WERI-Rb-1 (cell line): ENCODE results near the gene HDLBP.
"Not testable (repeated sequence)": the region's sequence is repeated elsewhere in the genome, so short reads cannot be mapped to it uniquely, and the experiment has no call there.

Experiments used
- DNase-seq: peaks from one replicate; pipeline ENCODE4 v3.0.0-alpha.2; 2020
- H3K27ac ChIP-seq: fragments of 250-450 bp; sonication (Bioruptor Pico); 2 replicates; pipeline ENCODE4 v1.5.1; 2020; ENCODE audit warnings: mild to moderate bottlenecking, moderate library complexity
- H3K27me3 ChIP-seq: fragments of 250-450 bp; sonication (Bioruptor Pico); 2 replicates; pipeline ENCODE4 v1.5.1; 2021; ENCODE audit warnings: mild to moderate bottlenecking, low read depth, moderate library complexity; ENCODE audit not compliant: insufficient read depth, severe bottlenecking
- H3K36me3 ChIP-seq: fragments of 250-450 bp; sonication (Bioruptor Pico); 2 replicates; pipeline ENCODE4 v1.5.1; 2020; ENCODE audit warnings: mild to moderate bottlenecking, moderate library complexity
- H3K4me3 ChIP-seq: 2 replicates; pipeline ENCODE4 v1.5.1; 2011; ENCODE audit warnings: low read depth, mild to moderate bottlenecking, control low read depth, low read length
- H3K9me3 ChIP-seq: fragments of 250-450 bp; sonication (Bioruptor Pico); 2 replicates; pipeline ENCODE4 v1.5.1; 2021; ENCODE audit warnings: mild to moderate bottlenecking, moderate library complexity; ENCODE audit not compliant: severe bottlenecking
- CTCF ChIP-seq: IDR thresholded peaks from 2 replicates; pipeline ENCODE4 v1.5.1; 2011; ENCODE audit warnings: low read depth, mild to moderate bottlenecking, control low read depth, inconsistent platforms, low read length

Gene HDLBP

GRCh38 chr2:241298673-241299072 is 16.8 kb downstream of the HDLBP start:
- H3K27ac ChIP-seq, result no peak overlapping the region
- DNase-seq, result no peak
- no peak for TF ChIP-seq CTCF
- H3K36me3 ChIP-seq, result peaks cover 15% of the 10 kb centered on the region
- H3K27me3 ChIP-seq, result no peaks in the 10 kb centered on the region
- H3K4me3 ChIP-seq, result no peak overlapping the region
- no peaks in the 10 kb centered on the region for H3K9me3 ChIP-seq

- H3K9me3 ChIP-seq, result no peaks in the 10 kb centered on the region
- H3K27me3 ChIP-seq, result no peaks in the 10 kb centered on the region
- H3K27ac ChIP-seq, result no peak overlapping the region
- no peak overlapping the region for H3K4me3 ChIP-seq
- peaks cover 15% of the 10 kb centered on the region for H3K36me3 ChIP-seq
- DNase-seq, result no peak
- TF ChIP-seq CTCF, result no peak
These were observed 18.7 kb downstream of the HDLBP start for GRCh38 chr2:241296767-241297166.

GRCh38 chr2:241295326-241296095 is 20.0 kb downstream of the HDLBP start:
- peaks cover 15% of the 10 kb centered on the region for H3K36me3 ChIP-seq
- no peak for DNase-seq
- no peak overlapping the region for H3K4me3 ChIP-seq
- no peak overlapping the region for H3K27ac ChIP-seq
- no peak for TF ChIP-seq CTCF
- no peaks in the 10 kb centered on the region for H3K9me3 ChIP-seq
- H3K27me3 ChIP-seq, result no peaks in the 10 kb centered on the region

GRCh38 chr2:241293378-241293797 is 22.1 kb downstream of the HDLBP start:
- H3K27ac ChIP-seq, H3K9me3 ChIP-seq, H3K4me3 ChIP-seq, H3K27me3 ChIP-seq, DNase-seq: not testable (repeated sequence)
- peaks cover 13% of the 10 kb centered on the region for H3K36me3 ChIP-seq

- Histone ChIP-seq H3K9me3 (no peaks in the 10 kb centered on the region), H3K27me3 (no peaks in the 10 kb centered on the region), H3K27ac (no peak overlapping the region), H3K36me3 (peaks cover 4% of the 10 kb centered on the region), H3K4me3 (no peak overlapping the region)
- no peak for DNase-seq
- no peak for TF ChIP-seq CTCF
These were observed 23.5 kb downstream of the HDLBP start for GRCh38 chr2:241291977-241292376.

- no peak for TF ChIP-seq CTCF
- Histone ChIP-seq H3K27me3 (no peaks in the 10 kb centered on the region), H3K27ac (no peak overlapping the region), H3K36me3 (peaks cover 4% of the 10 kb centered on the region; the same call in 1 of the 2 replicates), H3K9me3 (no peaks in the 10 kb centered on the region), H3K4me3 (no peak overlapping the region)
- no peak for DNase-seq
These were observed 24.3 kb downstream of the HDLBP start for GRCh38 chr2:241291153-241291552.
